Measurements from ENCODE around the gene CIB2. TPM values are rescaled to one million over a fixed set of nuclear protein-coding genes. Genes with fewer than 3 reads are reported as not detected.

Gene CIB2
- total RNA-seq, 1 experiment from 2014 or later: 5.8 TPM

- TF ChIP-seq, protein P1, sequence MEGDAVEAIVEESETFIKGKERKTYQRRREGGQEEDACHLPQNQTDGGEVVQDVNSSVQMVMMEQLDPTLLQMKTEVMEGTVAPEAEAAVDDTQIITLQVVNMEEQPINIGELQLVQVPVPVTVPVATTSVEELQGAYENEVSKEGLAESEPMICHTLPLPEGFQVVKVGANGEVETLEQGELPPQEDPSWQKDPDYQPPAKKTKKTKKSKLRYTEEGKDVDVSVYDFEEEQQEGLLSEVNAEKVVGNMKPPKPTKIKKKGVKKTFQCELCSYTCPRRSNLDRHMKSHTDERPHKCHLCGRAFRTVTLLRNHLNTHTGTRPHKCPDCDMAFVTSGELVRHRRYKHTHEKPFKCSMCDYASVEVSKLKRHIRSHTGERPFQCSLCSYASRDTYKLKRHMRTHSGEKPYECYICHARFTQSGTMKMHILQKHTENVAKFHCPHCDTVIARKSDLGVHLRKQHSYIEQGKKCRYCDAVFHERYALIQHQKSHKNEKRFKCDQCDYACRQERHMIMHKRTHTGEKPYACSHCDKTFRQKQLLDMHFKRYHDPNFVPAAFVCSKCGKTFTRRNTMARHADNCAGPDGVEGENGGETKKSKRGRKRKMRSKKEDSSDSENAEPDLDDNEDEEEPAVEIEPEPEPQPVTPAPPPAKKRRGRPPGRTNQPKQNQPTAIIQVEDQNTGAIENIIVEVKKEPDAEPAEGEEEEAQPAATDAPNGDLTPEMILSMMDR (conservative IDR thresholded peaks at IDR 0.05): no peak
- TF ChIP-seq EZH2 (IDR thresholded peaks at IDR 0.05; ENCODE audit: low read depth): no peak
- Histone ChIP-seq H3K4me1 (replicated peaks; ENCODE audit: insufficient read depth) (peaks cover 27% of the 10 kb centered on the region), H3K27ac (no peak overlapping the region), H3K4me3 (no peak overlapping the region), H2AFZ (no peak overlapping the region), H3K36me3 (ENCODE audit: low read depth) (no peaks in the 10 kb centered on the region), H3F3A (ENCODE audit: insufficient read depth, low read depth) (peaks cover 10% of the 10 kb centered on the region; the same call in 1 of the 2 replicates), H3K4me2 (no peak overlapping the region), H3K79me2 (ENCODE audit: low read depth) (0 out of 2 replicates have a peak, but pooled peaks cover 7% of the 10 kb centered on the region), H3K9me3 (ENCODE audit: insufficient read depth, low read depth) (no peaks in the 10 kb centered on the region), H4K20me1 (ENCODE audit: insufficient read depth) (no peaks in the 10 kb centered on the region), H3K9me2 (ENCODE audit: insufficient read depth) (no peaks in the 10 kb centered on the region), H3K27me3 (ENCODE audit: insufficient read depth, low read depth) (no peaks in the 10 kb centered on the region)
- DNase-seq: no peak
- CTCF ChIA-PET: no interaction called here
- no TSS peak for BruUV-seq (replicated peaks)
- intact Hi-C loops (cut with micrococcal nuclease; ENCODE audit: unreplicated experiment): no loop called here
- POLR2A ChIA-PET (ENCODE audit: unreplicated experiment): no interaction called here
Observed at GRCh38 chr15:78070049-78070700, 61.1 kb downstream of the CIB2 start.

- no peak overlapping the region for H3K27ac ChIP-seq
- H3K27me3 ChIP-seq (ENCODE audit: insufficient read depth, low read depth): no peaks in the 10 kb centered on the region
- POLR2A ChIA-PET (ENCODE audit: unreplicated experiment): no interaction called here
- peaks cover 7% of the 10 kb centered on the region for H3K79me2 ChIP-seq (ENCODE audit: low read depth)
- intact Hi-C loops (cut with micrococcal nuclease; ENCODE audit: unreplicated experiment): no loop called here
- H3K4me1 ChIP-seq (replicated peaks; ENCODE audit: insufficient read depth): peaks cover 33% of the 10 kb centered on the region
- H3K9me2 ChIP-seq (ENCODE audit: insufficient read depth): no peaks in the 10 kb centered on the region
- no peaks in the 10 kb centered on the region for H4K20me1 ChIP-seq (ENCODE audit: insufficient read depth)
- no TSS peak for BruUV-seq (replicated peaks)
- no peak overlapping the region for H2AFZ ChIP-seq
- no peak overlapping the region for H3K4me3 ChIP-seq
- H3K4me2 ChIP-seq: no peak overlapping the region
- peaks cover 13% of the 10 kb centered on the region; the same call in 1 of the 2 replicates for H3F3A ChIP-seq (ENCODE audit: insufficient read depth, low read depth)
- TF ChIP-seq, protein P1 (conservative IDR thresholded peaks at IDR 0.05): no peak
- TF ChIP-seq EZH2 (IDR thresholded peaks at IDR 0.05; ENCODE audit: low read depth): no peak
- CTCF ChIA-PET: no interaction called here
- H3K9me3 ChIP-seq (ENCODE audit: insufficient read depth, low read depth): no peaks in the 10 kb centered on the region
- H3K36me3 ChIP-seq (ENCODE audit: low read depth): no peaks in the 10 kb centered on the region
- no peak for DNase-seq
Observed at GRCh38 chr15:78069462-78070029, 61.7 kb downstream of the CIB2 start.

DNA sequence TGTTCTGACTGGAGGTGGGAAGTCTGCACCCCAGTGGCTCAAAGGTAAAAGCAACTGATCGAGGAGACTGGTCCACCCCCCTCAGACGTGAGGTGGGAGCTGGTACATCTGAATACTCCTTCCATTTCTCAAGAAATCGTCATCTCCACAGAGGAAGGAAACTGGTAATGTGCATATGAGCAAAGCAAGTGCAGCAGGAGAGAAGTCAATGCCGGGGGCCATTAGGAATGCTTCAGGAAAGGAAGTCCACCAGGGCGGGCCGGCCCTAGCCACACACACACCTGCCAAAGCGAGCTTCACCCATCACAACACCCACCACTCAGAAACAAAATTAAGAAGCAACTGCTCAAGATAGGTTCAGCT is 62.2 kb downstream of the CIB2 start:
- CTCF ChIA-PET: no interaction called here
- no peak for TF ChIP-seq EZH2 (IDR thresholded peaks at IDR 0.05; ENCODE audit: low read depth)
- TF ChIP-seq, protein P1 (conservative IDR thresholded peaks at IDR 0.05): no peak
- intact Hi-C loops (cut with micrococcal nuclease; ENCODE audit: unreplicated experiment): no loop called here

More for the DNA sequence above, 62.2 kb downstream of the CIB2 start:
- no peaks in the 10 kb centered on the region for H4K20me1 ChIP-seq (ENCODE audit: insufficient read depth)
- no peak overlapping the region for H2AFZ ChIP-seq
- BruUV-seq (replicated peaks): no TSS peak
- no peak overlapping the region for H3K4me2 ChIP-seq
- H3K9me2 ChIP-seq (ENCODE audit: insufficient read depth): no peaks in the 10 kb centered on the region
- H3K27ac ChIP-seq: no peak overlapping the region
- no peaks in the 10 kb centered on the region for H3K9me3 ChIP-seq (ENCODE audit: insufficient read depth, low read depth)
- H3F3A ChIP-seq (ENCODE audit: insufficient read depth, low read depth): peaks cover 13% of the 10 kb centered on the region; the same call in 1 of the 2 replicates
- no peak overlapping the region for H3K4me3 ChIP-seq
- H3K4me1 ChIP-seq (replicated peaks; ENCODE audit: insufficient read depth): peaks cover 35% of the 10 kb centered on the region
- no peaks in the 10 kb centered on the region for H3K36me3 ChIP-seq (ENCODE audit: low read depth)
- POLR2A ChIA-PET (ENCODE audit: unreplicated experiment): no interaction called here
- no peak for DNase-seq
- H3K27me3 ChIP-seq (ENCODE audit: insufficient read depth, low read depth): no peaks in the 10 kb centered on the region
- H3K79me2 ChIP-seq (ENCODE audit: low read depth): peaks cover 9% of the 10 kb centered on the region

Data from PC-9 (cell line).